ENCODE measurements around the gene RBM15B. TPM values are rescaled to one million over a fixed set of nuclear protein-coding genes. Genes with fewer than 3 reads are reported as not detected.
A peak's percentile ranks its signal among the peaks of the same experiment; 100 is the strongest.
"Not testable (repeated sequence)": the region's sequence is repeated elsewhere in the genome, so short reads cannot be mapped to it uniquely, and the experiment has no call there.

RBM15B gene
- total and polyA plus RNA-seq, 3 donors from 2014 or later: 27.1 to 41.4 (median 33.9) TPM

GRCh38 chr3:51362476-51362875, 28.6 kb upstream of the RBM15B start:
- WGBS, 2 donors: 92 to 93% methylated on average over 7 to 9 of the region's 9 CpGs
- intact Hi-C loops (cut with DNase I; ENCODE audit: low total_unique reads): no loop called here
- H3K9me3 ChIP-seq: no peaks in the 10 kb centered on the region
- no peak overlapping the region for H3K4me3 ChIP-seq
- H3K36me3 ChIP-seq (ENCODE audit: low read depth, missing control alignments): no peaks in the 10 kb centered on the region
- no peak for DNase-seq
- no peaks in the 10 kb centered on the region for H3K27me3 ChIP-seq
- TF ChIP-seq POLR2A (IDR thresholded peaks at IDR 0.05): no peak
- no peak for TF ChIP-seq CTCF (IDR thresholded peaks at IDR 0.05)
- no peaks in the 10 kb centered on the region for H3K4me1 ChIP-seq
- H3K27ac ChIP-seq: no peak overlapping the region

GRCh38 chr3:51368276-51368675, 22.8 kb upstream of the RBM15B start:
- DNase-seq; H3K4me1 ChIP-seq; H3K4me3 ChIP-seq; H3K36me3 ChIP-seq (ENCODE audit: low read depth, missing control alignments); intact Hi-C loops (cut with DNase I; ENCODE audit: low total_unique reads); H3K27ac ChIP-seq; H3K9me3 ChIP-seq; H3K27me3 ChIP-seq: not testable (repeated sequence)
- WGBS, 2 donors: 91 to 96% methylated on average over 8 of the region's 8 CpGs

GRCh38 chr3:51371943-51372557, 19.0 kb upstream of the RBM15B start:
- TF ChIP-seq CTCF (IDR thresholded peaks at IDR 0.05) (peak; percentile 41 to 48 (median 44)), POLR2A (IDR thresholded peaks at IDR 0.05) (no peak)
- no peaks in the 10 kb centered on the region for H3K9me3 ChIP-seq
- no peaks in the 10 kb centered on the region for H3K27me3 ChIP-seq
- 48 to 49% methylated on average over 4 of the region's 4 CpGs for WGBS, 2 donors
- no peaks in the 10 kb centered on the region for H3K4me1 ChIP-seq
- H3K4me3 ChIP-seq: no peak overlapping the region
- no peak overlapping the region for H3K27ac ChIP-seq
- intact Hi-C loops (cut with DNase I; ENCODE audit: low total_unique reads): no loop called here
- H3K36me3 ChIP-seq (ENCODE audit: low read depth, missing control alignments): no peaks in the 10 kb centered on the region
- peak; percentile 80 for DNase-seq

- WGBS, 2 donors: 75 to 88% methylated on average over 5 of the region's 5 CpGs
- Histone ChIP-seq H3K9me3 (no peaks in the 10 kb centered on the region), H3K36me3 (ENCODE audit: low read depth, missing control alignments) (no peaks in the 10 kb centered on the region), H3K4me3 (no peak overlapping the region), H3K4me1 (no peaks in the 10 kb centered on the region), H3K27ac (no peak overlapping the region), H3K27me3 (no peaks in the 10 kb centered on the region)
- intact Hi-C loops (cut with DNase I; ENCODE audit: low total_unique reads): no loop called here
- TF ChIP-seq CTCF (IDR thresholded peaks at IDR 0.05) (no peak), POLR2A (IDR thresholded peaks at IDR 0.05) (no peak)
- DNase-seq: no peak
These were observed 17.2 kb upstream of the RBM15B start for GRCh38 chr3:51373658-51374421.

- TF ChIP-seq CTCF (IDR thresholded peaks at IDR 0.05) (no peak), POLR2A (IDR thresholded peaks at IDR 0.05) (no peak)
- intact Hi-C loops (cut with DNase I; ENCODE audit: low total_unique reads): no loop called here
- 95 to 98% methylated on average over 11 of the region's 11 CpGs for WGBS, 2 donors
- DNase-seq: no peak
- no peaks in the 10 kb centered on the region for H3K27me3 ChIP-seq
- no peak overlapping the region for H3K4me3 ChIP-seq
- H3K9me3 ChIP-seq: no peaks in the 10 kb centered on the region
- H3K36me3 ChIP-seq (ENCODE audit: low read depth, missing control alignments): no peaks in the 10 kb centered on the region
- no peak overlapping the region for H3K27ac ChIP-seq
- H3K4me1 ChIP-seq: no peaks in the 10 kb centered on the region
These were observed 16.6 kb upstream of the RBM15B start for GRCh38 chr3:51374456-51374855.

Measured in testis (tissue), 3 donors.